GM21529 (cell line): ENCODE data around the gene CCDC18.
"Not testable (repeated sequence)": the region's sequence is repeated elsewhere in the genome, so short reads cannot be mapped to it uniquely, and the experiment has no call there.

Experiments used
- ATAC-seq: cut with Tn5 transposase; IDR thresholded peaks from one replicate; pipeline ENCODE4 v1.9.1; 2021; ENCODE audit not compliant: unreplicated experiment

CCDC18 gene

DNA sequence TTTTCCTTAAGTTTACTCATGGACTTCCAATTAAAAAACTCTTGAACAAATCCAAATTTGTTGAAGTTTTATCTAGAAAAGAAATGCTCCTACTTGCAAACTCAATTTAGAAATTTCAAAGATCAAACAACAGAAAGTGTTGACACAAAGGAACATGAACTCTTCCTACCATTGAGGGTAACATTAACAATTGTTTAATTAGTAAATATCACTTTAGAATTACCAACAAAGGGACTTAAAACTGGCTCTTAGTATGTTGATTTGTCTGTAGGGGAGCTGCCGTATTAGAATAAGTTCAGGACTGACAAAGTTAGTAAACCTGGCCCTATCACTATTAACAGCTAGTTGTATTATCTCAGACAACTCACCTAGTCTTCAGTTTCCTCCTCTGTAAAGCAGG, 57.9 kb downstream of the CCDC18 start:
- no peak for ATAC-seq

DNA sequence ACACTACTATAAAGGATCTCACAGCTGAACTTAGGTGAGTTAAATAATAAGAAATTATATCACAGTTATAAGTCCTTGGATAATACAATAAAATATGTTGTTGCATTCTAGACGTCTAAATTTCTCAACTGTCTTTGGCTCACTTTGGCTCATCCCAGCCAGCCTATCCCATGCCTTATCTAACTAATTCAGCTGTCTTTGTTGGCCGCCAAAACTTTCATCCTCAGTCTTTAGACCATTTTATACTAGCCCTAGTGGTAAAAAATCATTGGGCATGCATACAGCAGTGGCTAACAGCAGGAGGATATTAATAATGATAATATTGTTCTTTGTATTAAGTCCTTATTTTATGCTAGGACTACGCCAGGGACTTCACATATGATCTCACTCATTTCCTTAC, 59.3 kb downstream of the CCDC18 start:
- ATAC-seq, result no peak

DNA sequence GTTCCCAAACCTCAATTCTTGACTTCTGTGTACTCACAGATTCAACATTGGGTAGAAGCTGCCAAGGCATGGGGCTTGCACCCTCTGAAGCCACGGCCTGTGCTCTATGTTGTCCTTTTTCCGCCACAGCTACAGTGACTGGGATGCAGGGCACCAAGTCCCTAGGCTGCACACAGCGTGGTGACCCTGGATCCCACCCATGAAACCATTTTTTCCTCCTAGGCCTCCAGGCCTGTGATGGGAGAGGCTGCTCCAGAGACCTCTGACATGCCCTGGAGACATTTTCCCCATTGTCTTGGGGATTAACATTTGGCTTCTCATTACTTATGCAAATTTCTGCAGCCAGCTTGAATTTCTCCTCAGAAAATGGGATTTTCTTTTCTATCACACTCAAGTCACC, 62.7 kb downstream of the CCDC18 start:
- not testable (repeated sequence) for ATAC-seq

DNA sequence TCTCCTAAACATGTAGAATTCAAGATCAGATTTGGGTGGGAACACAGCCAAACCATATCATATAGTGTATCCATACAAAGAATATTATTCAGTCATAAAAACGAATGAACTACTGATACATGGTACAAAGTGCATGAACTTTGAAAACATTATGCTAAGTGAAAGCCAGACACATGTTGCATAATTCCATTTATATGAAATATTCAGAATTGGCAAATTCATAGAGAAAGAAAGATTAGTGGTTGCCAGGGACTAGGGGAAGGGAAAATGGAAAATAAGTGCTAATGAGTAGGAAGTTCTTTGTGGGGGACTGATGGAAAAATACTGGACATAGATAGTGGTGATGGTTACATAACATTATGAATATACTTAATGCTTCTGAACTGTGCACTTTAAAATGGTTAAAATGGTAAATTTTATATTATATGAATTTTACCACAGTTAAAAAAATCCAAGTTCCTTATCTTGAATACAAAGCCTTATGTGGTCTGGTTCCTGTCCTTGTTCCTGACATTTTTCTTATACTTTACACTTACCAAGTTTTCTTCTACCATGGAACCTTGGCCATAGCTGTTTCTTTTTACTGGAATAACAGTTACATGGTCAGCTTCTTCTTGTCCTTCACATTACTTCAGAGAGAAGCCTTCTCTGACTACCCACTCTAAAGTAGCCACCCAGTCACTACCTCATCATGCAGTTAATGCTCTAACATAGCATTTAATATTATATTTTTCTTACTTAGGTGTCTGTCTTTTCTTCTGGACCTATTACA, 64.0 kb downstream of the CCDC18 start:
- no peak for ATAC-seq

DNA sequence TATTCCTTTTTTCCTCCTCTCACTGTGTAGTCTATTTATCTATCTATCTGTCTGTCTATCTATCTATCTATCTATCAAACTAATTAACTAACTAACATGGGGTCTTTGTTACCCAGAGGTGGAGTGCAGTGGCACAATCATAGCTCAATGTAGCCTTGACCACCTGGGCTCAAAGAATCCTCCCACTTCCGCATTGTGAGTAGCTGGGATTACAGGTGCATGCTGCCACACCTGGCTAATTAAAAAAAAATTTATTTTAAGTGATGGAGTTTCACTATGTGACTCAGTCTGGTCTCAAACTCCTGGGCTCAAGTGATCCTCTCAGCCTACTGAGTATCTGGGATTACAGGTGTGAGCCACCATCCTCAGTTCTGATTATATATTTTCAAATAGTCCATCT, 71.4 kb downstream of the CCDC18 start:
- no peak for ATAC-seq

DNA sequence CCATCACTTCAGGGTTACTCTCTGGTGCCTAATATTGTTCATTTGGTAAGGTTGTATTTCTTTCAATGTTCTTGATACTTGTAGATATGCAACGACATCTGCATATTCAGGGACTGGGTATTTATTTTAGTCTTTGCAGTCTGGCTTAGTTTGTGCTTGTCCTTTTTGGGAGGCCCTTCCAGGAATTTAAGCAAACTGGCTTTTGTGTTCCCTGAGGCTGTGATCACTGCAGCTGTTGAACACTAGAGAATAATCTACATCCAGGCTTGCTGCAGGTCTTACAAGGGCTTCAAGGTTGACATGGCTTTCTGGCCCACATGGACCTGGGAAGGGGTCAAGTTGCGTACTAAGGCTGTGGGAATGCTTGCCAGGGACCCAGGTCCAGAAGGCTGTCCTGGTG, 72.1 kb downstream of the CCDC18 start:
- ATAC-seq, result no peak

DNA sequence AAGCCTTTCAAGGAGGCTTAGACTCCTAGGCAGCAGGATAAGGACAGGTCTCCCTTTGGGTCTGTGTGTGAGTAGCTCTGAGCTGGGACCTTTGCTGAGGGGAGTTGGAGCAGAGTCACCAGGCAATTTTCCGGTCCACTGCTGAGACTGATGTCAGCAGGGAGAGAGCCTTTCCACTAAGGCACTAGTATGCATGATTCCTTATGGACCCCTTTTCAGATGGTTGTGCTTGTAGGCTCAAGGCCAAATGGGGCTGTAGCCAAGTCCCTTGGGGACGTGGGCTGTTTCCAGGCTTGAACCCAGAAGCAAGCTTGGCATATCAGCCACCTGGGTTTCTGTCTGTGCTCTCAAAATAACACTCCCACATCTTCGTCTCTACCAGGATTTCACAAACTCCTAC, 73.0 kb downstream of the CCDC18 start:
- ATAC-seq, result no peak

DNA sequence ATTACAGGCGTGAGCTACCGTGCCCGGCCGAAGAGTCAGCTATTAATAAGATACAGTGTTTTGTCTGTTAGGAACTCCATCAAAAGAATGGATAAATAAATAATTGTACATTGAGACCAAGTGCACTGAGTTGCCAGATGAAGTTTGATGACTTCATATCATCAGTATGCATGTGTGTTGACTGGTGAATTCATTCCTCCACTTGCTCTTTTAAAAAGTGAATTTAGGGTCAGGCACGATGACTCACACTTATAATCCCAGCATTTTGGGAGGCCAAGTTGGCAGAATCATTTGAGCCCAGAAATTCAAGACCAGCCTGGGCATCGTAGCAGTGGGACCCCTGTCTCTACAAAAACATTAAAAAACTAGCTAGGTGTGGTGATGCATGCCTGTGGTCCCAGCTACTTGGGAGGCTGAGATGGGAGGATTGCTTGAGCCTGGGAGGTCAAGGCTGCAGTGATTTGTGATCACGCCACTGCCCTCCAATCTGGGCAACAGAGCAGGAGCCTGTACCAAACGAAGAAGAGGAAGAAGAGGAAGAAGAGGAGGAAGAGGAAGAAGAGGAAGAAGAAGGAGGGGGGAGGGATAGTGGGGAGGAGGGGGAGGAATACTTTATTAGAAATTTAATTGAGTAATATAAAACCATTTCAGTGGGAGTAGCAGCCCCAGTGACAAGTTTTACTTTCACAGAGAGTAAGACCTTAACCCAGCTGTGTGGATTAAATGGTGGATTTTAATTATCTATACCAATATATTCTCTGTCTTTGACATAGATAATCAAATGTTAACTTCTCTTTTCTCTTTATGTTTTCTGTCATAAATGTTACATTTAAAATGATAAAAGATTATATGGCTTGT, 74.9 kb downstream of the CCDC18 start:
- no peak for ATAC-seq

DNA sequence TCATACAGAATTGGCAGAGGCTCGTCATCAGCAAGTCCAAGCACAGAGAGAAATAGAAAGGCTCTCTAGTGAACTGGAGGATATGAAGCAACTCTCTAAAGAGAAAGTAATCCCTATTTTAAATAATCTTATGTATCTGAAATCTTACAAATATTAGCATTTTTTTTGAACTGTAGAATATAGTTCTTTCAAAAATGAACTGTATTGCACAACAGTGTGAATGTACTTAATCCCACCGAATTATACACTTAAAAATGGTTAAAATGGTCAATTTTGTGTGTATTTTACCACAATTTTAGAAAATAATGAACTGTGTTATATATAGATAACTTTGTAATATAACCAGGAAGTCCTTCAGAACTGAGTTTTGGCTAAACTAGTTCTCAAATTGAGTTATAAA, 75.9 kb downstream of the CCDC18 start:
- no peak for ATAC-seq

DNA sequence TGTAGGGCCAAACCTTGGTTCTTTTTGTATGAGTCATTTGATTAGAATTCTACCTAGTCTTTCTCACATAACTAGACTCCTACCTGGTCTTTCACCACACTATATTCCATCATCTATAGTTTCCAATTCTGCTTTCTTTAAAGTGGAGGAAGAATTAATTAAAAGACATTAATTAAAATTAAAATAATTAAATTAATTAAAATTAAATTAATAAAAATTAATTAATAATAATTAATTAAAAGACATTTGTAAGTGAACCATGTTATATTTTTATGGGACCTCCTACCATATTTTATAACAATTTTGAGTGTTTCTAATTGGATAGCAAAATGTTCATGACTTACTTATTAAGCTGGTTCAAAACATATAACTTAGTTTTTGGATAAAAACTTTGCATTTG, 77.4 kb downstream of the CCDC18 start:
- no peak for ATAC-seq

DNA sequence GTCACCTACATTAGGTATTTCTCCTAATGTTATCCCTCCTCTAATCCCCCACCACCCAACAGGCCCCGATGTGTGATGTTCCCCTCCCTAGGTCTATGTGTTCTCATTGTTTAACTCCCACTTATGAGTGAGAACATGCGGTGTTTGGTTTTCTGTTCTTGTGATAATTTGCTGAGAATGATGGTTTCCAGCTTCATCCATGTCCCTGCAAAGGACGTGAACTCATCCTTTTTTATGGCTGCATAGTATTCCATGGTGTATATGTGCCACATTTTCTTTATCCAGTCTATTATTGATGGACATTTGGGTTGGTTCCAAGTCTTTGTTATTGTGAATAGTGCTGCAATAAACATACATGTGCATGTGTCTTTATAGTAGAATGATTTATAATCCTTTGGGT, 80.2 kb downstream of the CCDC18 start:
- not testable (repeated sequence) for ATAC-seq

DNA sequence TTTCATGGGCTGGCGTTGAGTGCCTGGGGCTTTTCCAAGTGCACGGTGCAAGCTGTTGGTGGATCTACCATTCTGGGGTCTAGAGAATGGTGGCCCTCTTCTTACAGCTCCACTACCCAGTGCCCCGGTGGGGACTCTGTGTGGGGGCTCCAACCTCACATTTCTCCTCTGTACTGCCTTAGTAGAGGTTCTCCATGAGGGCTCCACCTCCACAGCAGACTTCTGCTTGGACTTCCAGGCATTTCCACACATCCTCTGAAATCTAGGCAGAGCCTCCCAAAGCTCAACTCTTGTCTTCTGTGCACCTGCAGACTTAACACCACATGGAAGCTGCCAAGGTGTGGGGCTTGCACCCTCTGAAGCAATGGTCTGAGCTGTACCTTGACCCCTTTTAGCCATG, 82.1 kb downstream of the CCDC18 start:
- ATAC-seq, result no peak

DNA sequence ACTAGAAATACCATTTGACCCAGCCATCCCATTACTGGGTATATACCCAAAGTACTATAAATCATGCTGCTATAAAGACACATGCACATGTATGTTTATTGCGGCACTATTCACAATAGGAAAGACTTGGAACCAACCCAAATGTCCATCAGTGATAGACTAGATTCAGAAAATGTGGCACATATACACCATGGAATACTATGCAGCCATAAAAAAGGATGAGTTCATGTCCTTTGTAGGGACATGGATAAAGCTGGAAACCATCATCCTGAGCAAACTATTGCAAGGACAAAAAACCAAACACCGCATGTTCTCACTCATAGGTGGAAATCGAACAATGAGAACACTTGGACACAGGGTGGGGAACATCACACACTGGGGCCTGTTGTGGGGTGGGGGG, 88.4 kb downstream of the CCDC18 start:
- not testable (repeated sequence) for ATAC-seq

DNA sequence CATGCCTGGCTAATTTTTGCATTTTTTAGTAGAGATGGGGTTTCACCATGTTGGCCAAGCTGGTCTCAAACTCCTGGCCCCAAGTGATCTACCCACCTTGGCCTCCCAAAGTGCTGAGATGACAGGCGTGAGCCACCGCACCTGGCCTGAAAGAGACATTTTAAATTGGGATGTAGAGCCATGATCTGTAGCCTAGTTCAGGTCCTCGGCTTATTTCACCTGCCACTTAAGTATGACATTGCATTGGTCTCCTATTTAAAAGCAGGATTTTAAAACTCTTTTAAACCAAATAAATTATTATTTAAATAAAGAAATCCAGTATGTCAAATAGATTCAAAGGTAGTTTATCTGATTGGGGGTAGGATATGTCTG, 94.7 kb downstream of the CCDC18 start:
- not testable (repeated sequence) for ATAC-seq

DNA sequence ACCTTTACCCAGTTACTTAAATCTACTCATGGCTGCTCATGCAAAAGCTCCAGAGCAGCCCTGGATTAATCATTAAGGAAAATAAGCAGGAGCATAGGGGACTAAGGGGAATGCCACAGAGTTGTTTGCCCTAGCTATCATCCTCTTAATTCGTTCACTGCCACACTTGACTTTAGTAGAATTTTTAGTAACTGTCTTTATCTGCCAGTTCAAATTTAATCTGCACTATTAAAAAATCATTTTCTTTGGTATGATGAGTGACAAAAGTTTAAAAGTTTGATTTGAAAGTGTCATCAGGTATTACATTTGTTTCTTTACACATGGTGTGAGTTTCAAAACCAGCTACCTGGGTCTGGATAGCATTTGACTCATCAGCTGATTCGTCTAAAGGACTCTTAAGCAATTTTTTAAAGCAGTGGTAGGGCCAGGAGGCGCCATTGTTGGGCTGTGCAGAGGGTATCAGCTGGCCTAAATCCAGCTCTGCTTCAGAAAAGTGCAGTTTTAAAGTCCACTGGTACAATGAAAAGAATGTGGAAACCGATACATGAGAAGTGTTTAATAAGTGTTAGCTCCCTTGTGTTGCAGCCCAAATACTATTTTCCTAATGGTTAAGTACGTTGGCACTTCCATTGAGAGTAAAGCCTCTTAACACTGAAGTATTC, 95.2 kb downstream of the CCDC18 start:
- ATAC-seq, result no peak

DNA sequence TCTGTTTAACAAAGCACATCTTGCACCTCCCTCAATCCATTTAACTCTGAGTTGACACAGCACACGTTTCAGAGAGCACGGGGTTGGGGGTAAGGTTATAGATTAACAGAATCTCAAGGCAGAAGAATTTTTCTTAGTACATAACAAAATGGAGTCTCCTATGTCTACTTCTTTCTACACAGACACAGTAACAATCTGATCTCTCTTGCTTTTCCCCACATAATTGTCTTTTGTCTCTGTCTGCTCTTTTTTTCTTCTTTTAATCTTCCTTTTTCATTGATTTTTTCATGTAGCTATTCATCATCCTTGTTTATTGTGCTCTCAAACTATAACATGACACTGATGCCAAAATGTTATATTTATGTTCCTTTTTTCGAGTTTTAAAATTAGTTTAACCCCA, 97.0 kb downstream of the CCDC18 start:
- not testable (repeated sequence) for ATAC-seq

DNA sequence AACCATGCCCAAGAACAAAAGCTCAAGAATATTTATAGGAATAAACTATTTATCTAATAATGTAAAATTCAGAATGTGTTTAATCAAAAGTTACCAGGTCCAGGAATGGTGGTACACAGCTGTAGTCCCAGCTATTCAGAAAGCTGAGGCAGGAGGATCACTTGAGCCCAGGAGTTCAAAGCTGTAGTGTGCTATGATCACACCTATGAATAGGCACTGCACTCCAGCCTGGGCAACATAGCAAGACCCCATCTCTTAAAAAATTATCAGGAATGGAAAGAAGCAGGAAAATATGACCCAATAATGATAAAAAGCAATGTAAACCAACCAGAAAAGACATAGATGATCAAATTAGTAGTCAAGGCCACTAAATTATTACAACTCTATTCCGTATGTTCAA, 103.0 kb downstream of the CCDC18 start:
- no peak for ATAC-seq

DNA sequence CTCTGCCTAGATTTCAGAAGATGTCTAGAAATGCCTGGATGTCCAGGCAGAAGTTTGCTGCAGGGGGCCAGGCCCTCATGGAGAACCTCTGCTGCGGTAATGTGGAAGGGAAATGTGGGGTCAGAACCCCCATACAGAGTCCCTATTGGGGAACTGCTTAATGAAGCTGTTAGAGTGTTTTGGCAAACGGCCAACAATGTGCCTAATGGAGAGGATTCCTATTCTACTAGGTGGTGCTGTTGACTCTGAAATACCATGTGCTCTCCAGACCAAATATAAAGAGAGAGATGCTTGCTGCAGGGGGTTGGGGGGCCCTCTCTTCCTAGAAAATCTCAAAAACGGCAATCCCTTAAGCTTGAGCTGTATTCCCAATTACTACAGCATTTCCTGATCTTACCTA, 108.0 kb downstream of the CCDC18 start:
- no peak for ATAC-seq

DNA sequence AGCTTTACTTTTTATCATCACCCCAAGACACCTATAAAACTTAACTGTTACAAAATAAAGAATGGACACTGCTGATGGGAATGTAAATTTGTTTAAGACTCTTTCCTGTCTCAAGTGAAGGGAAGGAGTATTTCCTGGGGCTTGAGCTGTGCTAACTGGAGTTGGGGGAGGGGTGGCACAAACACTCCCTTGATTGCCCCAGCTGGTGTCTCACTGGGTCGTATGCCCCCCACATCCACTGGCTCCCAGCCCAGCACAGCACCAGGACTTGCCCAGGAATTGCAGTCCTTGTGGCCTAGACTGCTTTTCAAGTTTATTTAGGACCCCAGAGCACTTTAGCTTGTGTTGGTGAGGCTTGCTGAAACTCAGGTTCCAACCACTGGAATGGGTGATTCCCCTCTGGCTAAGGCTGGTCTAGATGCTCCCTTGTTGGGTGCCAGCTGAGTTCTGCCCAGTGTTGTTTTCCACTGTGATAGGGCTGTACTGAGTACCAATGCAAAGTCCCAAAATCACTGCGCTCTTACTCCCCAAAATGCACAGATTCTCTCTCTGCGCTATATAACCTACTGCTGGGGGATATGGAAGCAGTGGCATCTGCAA, 116.1 kb downstream of the CCDC18 start:
- no peak for ATAC-seq

DNA sequence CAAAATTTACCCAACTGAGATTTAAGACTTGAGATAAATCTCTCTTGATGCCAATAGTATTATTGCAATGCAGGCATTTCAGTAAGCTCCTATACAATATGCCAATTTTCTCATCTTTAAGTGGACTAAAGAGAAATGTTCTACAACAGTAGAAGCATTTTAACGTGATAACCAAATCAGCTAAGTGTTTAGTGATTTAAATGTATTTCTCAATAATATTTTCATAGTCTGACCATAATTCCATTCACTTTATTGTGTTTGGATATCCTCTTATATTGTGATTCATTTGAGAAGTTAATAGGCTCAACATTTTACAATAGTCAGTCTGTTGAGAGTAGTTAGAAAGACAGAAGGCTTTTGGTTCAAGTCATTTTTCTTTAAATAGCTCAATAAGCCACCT, 120.6 kb downstream of the CCDC18 start:
- ATAC-seq, result no peak

DNA sequence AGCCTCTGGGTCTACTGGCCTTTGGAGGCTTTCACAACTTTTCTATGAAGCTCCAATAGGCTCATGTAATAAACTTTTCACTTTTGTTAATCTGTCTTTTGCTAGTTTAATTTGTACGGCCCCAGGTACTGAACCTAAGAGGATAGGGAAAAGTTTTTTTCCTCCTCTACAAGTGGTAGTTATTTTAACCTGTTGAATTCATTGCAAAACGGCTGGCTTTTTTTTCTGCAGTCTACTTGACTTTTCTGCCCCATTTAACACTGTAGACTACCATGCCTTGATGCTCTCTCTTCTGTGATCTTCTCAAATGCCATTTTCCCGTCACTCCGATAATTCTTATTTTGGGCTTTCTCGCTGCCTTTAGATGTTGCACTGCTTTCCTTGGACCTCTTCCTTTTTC, 121.6 kb downstream of the CCDC18 start:
- ATAC-seq, result no peak
